GM12878 (cell line): ENCODE results near the gene MCFD2. TPM values are rescaled to one million over a fixed set of nuclear protein-coding genes. Genes with fewer than 3 reads are reported as not detected.

Source experiments
- ATAC-seq: fragments of 200-7000 bp; cut with Tn5 transposase; 3 replicates; pipeline ENCODE4 v1.9.1; 2020; ENCODE audit warnings: mild to moderate bottlenecking, moderate library complexity
- BruUV-seq: library from RNA; stranded (reverse); fragments of 400-500 nt; replicated peaks from 2 replicates; lab custom pipeline; 2021; lab: Mats Ljungman, UMichigan
- CTCF ChIA-PET: fragments of 300-600 bp; sonication (Branson Sonifier 250); formaldehyde crosslinking; extraction: SDS; loops from one replicate; lab custom pipeline; 2021; ENCODE audit warnings: inconsistent platforms; lab: Yijun Ruan, JAX
- POLR2A ChIA-PET: fragments of 350-600 bp; formaldehyde crosslinking; extraction: SDS; loops from one replicate; lab custom pipeline; 2021; ENCODE audit warnings: inconsistent platforms; lab: Charles Lee
- RAD21 ChIA-PET: fragments of 300-600 bp; sonication (Branson Sonifier 250); formaldehyde crosslinking; loops from one replicate; lab custom pipeline; 2023; ENCODE audit warnings: antibody characterized with exemption; ENCODE audit not compliant: unreplicated experiment; lab: Charles Lee
- SMC1A ChIA-PET: fragments of 300-600 bp; sonication (Branson Sonifier 250); formaldehyde crosslinking; loops from one replicate; lab custom pipeline; 2023; ENCODE audit not compliant: unreplicated experiment, uncharacterized antibody; lab: Charles Lee
- DNase-seq: peaks from one replicate; pipeline ENCODE4 v3.0.0-alpha.2; 2011; ENCODE audit warnings: low read depth, low spot score
- FAIRE-seq: peaks from 3 replicates; lab custom pipeline; 2011; peaks lifted over from hg19 to GRCh38; lab: Jason Lieb, UNC
- H2AFZ ChIP-seq: 2 replicates; pipeline ENCODE4 v1.6.0; 2011; ENCODE audit warnings: low read depth, low read length, control low read depth; ENCODE audit not compliant: control insufficient read depth
- H3K27ac ChIP-seq: 2 replicates; pipeline ENCODE4 v1.5.1; 2011; ENCODE audit warnings: control low read depth; ENCODE audit not compliant: control insufficient read depth, insufficient read depth
- H3K27me3 ChIP-seq, 2 experiments: replicated peaks in 1 of 2; 2 replicates each; pipeline versions ENCODE4 v1.6.0 to v1.6.1; 2011; ENCODE audit warnings: low read length in 1 of 2; ENCODE audit not compliant: control insufficient read depth in 2 of 2, insufficient read depth in 2 of 2
- H3K36me3 ChIP-seq, 2 experiments: 2 replicates each; pipeline ENCODE4 v1.5.1; 2011; ENCODE audit warnings: low read length in 1 of 2; ENCODE audit not compliant: control insufficient read depth in 2 of 2, insufficient read depth in 2 of 2
- H3K4me1 ChIP-seq: 2 replicates; pipeline ENCODE4 v1.6.1; 2011; ENCODE audit warnings: mild to moderate bottlenecking, low read length, moderate library complexity, mixed read lengths; ENCODE audit not compliant: control insufficient read depth, insufficient read depth
- H3K4me2 ChIP-seq: 2 replicates; pipeline ENCODE4 v1.6.0; 2011; ENCODE audit warnings: control low read depth; ENCODE audit not compliant: control insufficient read depth, insufficient read depth
- H3K4me3 ChIP-seq: fragments of 200-600 bp; sonication (generic); 2 replicates; pipeline ENCODE4 v1.5.1; 2016
- H3K79me2 ChIP-seq: 2 replicates; pipeline ENCODE4 v1.6.0; 2011; ENCODE audit warnings: low read length; ENCODE audit not compliant: control insufficient read depth, insufficient read depth
- H3K9ac ChIP-seq: 2 replicates; pipeline ENCODE4 v1.8.0; 2011; ENCODE audit warnings: low read length, control low read depth, mixed read lengths; ENCODE audit not compliant: control insufficient read depth, insufficient read depth
- H3K9me3 ChIP-seq: replicated peaks from 3 replicates; pipeline ENCODE4 v1.5.1; 2011; ENCODE audit warnings: mild to moderate bottlenecking, low read length; ENCODE audit not compliant: control insufficient read depth, insufficient read depth
- H4K20me1 ChIP-seq: 2 replicates; pipeline ENCODE4 v1.6.0; 2011; ENCODE audit not compliant: control insufficient read depth, insufficient read depth
- ATF7 ChIP-seq: fragments of 450-650 bp; IDR thresholded peaks from 2 replicates; pipeline ENCODE4 v1.6.1; 2016; ENCODE audit warnings: low read depth, mild to moderate bottlenecking
- CREB1 ChIP-seq: IDR thresholded peaks from 2 replicates; pipeline ENCODE4 v1.6.1; 2012; ENCODE audit warnings: low read depth, mild to moderate bottlenecking, inconsistent platforms
- EED ChIP-seq: sonication (generic); IDR thresholded peaks from 2 replicates; pipeline ENCODE4 v1.6.1; 2016; ENCODE audit warnings: antibody characterized with exemption, low read depth
- ELK1 ChIP-seq: IDR thresholded peaks from 2 replicates; pipeline ENCODE4 v1.6.1; 2012; ENCODE audit warnings: low read depth, low read length, improper control_type of control experiment
- IRF3 ChIP-seq: fragments of 450-650 bp; IDR thresholded peaks from 2 replicates; pipeline ENCODE4 v1.6.1; 2014; ENCODE audit warnings: mild to moderate bottlenecking
- KAT2A ChIP-seq: conservative IDR thresholded peaks from 2 replicates; pipeline ENCODE4 v1.6.1; 2011; ENCODE audit warnings: low read depth, low read length; ENCODE audit not compliant: control insufficient read depth
- LARP7 ChIP-seq: fragments of 450-650 bp; IDR thresholded peaks from 2 replicates; pipeline ENCODE4 v1.6.1; 2017; ENCODE audit warnings: mild to moderate bottlenecking
- MYB ChIP-seq: fragments of 150-350 bp; IDR thresholded peaks from 2 replicates; pipeline ENCODE4 v1.6.1; 2014; ENCODE audit warnings: mild to moderate bottlenecking, low read depth, low read length, borderline replicate concordance
- PAX5 ChIP-seq: IDR thresholded peaks from 2 replicates; pipeline ENCODE4 v1.6.1; 2011; ENCODE audit warnings: low read depth, low read length, borderline replicate concordance
- RUNX3 ChIP-seq: IDR thresholded peaks from 2 replicates; pipeline ENCODE4 v1.6.1; 2012; ENCODE audit warnings: low read length, inconsistent platforms
- SMC3 ChIP-seq: IDR thresholded peaks from 2 replicates; pipeline ENCODE4 v1.6.1; 2011; ENCODE audit warnings: low read length, improper control_type of control experiment, borderline replicate concordance
- STAT1 ChIP-seq: fragments of 450-650 bp; conservative IDR thresholded peaks from 2 replicates; pipeline ENCODE4 v1.6.1; 2014; ENCODE audit warnings: antibody characterized with exemption, mild to moderate bottlenecking
- YBX1 ChIP-seq: fragments of 450-650 bp; IDR thresholded peaks from 2 replicates; pipeline ENCODE4 v1.6.1; 2016; ENCODE audit warnings: antibody characterized with exemption
- YY1 ChIP-seq: IDR thresholded peaks from 2 replicates; pipeline ENCODE4 v1.6.1; 2011; ENCODE audit warnings: low read depth, mild to moderate bottlenecking, low read length
- ZNF592 ChIP-seq: fragments of 450-650 bp; IDR thresholded peaks from 2 replicates; pipeline ENCODE4 v1.6.1; 2017; ENCODE audit warnings: mild to moderate bottlenecking, moderate library complexity
- WGBS: methylation state at CpG from one replicate; pipeline ENCODE4 v1.1.6; 2016; ENCODE audit warnings: low lambda C conversion rate; ENCODE audit not compliant: insufficient replicate concordance, insufficient coverage; ENCODE audit errors: missing lambda C conversion rate; 5-methylcytosine and 5-hydroxymethylcytosine counted together
- in situ Hi-C: fragments of 300-500 bp; cut with MboI; formaldehyde crosslinking; loops from 9 replicates; pipeline ENCODE4 v1.14.3; 2018; ENCODE audit warnings: mixed read lengths
- intact Hi-C: fragments of 100-400 bp; cut with micrococcal nuclease; formaldehyde crosslinking; loops from one replicate; pipeline ENCODE4 v1.14.2; 2022; ENCODE audit not compliant: unreplicated experiment
- polyA plus RNA-seq, 11 experiments: library from polyadenylated mRNA; depleted of rRNA in 4 of 11; unstranded in 6 of 11; stranded (reverse) in 5 of 11; fragments of >200 nt; fragmentation: Nextera tagmentation in 4 of 11; fragmentation: Illumina TruSeq in 1 of 11; extraction: Ambion mirVana in 4 of 11; extraction: Trizol in 1 of 11; gene quantifications; 1 replicate in 1 of 11; 2 replicates in 10 of 11; pipeline versions ENCODE4 v1.2.1 to v1.2.3, GENCODE V29; 2011 to 2016; ENCODE audit warnings: inconsistent platforms in 2 of 11, missing spikeins in 2 of 11, low read depth in 1 of 11
- total RNA-seq, 4 experiments: library from RNA; depleted of rRNA in 3 of 4; stranded (reverse); fragments of >200 nt in 3 of 4; fragmentation: Illumina TruSeq in 1 of 4; extraction: Trizol in 1 of 4; gene quantifications; 2 replicates each; pipeline versions ENCODE4 v1.2.1 to v1.2.3, GENCODE V29; 2013 to 2021

Gene MCFD2
- total and polyA plus RNA-seq, 10 of the 15 experiments (the other 5 are each of a cell fraction or from before 2014, with no cell fraction given): 35.0 to 57.3 (median 40.3) TPM

GRCh38 chr2:46935071-46935470 is 19.5 kb upstream of the MCFD2 start:
- no peaks in the 10 kb centered on the region for H3K9me3 ChIP-seq
- H2AFZ ChIP-seq: no peak overlapping the region
- no peak for ATAC-seq
- H3K27ac ChIP-seq: no peak overlapping the region
- 95% methylated on average over 5 of the region's 5 CpGs for WGBS
- no peaks in the 10 kb centered on the region; the same call in 1 of the 2 replicates for H3K79me2 ChIP-seq
- intact Hi-C loops: no loop called here
- ChIA-PET SMC1A (interaction anchor here (1.4 to 2.7 kb wide), 6 partner anchors 8 to 17 kb away, joined by 3 to 7 read pairs (median 6); no protein-coding TSS in a partner anchor), CTCF (interaction anchor here (0.7 to 3.3 kb wide), 5 partner anchors 9 to 1132 kb away, joined by 3 to 18 read pairs (median 3); no protein-coding TSS in a partner anchor)
- H3K27me3 ChIP-seq: no peaks in the 10 kb centered on the region
- no peak for FAIRE-seq
- H3K36me3 ChIP-seq: no peaks in the 10 kb centered on the region
- TF ChIP-seq YY1: no peak
- TF ChIP-seq LARP7: no peak
- TF ChIP-seq ZNF592: no peak
- no peak for TF ChIP-seq YBX1
- TF ChIP-seq ELK1: no peak
- TF ChIP-seq IRF3: no peak
- TF ChIP-seq RUNX3: no peak
- TF ChIP-seq MYB: no peak
- TF ChIP-seq STAT1: no peak
- no peak for TF ChIP-seq ATF7
- TF ChIP-seq KAT2A: no peak
- TF ChIP-seq PAX5: no peak
- TF ChIP-seq EED: no peak
- no peak for TF ChIP-seq CREB1
- no peak for TF ChIP-seq SMC3
- TF ChIP-seq, all 136 proteins: peak for 0
- Histone ChIP-seq H3K4me1 (peaks cover 7% of the 10 kb centered on the region), H4K20me1 (no peaks in the 10 kb centered on the region), H3K4me3 (no peak overlapping the region), H3K4me2 (no peak overlapping the region), H3K9ac (no peak overlapping the region)
- RAD21 ChIA-PET: interaction anchor here (1.0 to 1.3 kb wide), 3 partner anchors 18 to 384 kb away, joined by 3 to 4 read pairs (median 3); no protein-coding TSS in a partner anchor
- POLR2A ChIA-PET: interaction anchor here (1.0 to 1.6 kb wide), 5 partner anchors 8 to 48 kb away, joined by 4 to 6 read pairs (median 6); no protein-coding TSS in a partner anchor
- no TSS peak for BruUV-seq
- DNase-seq: no peak
- in situ Hi-C loops: no loop called here
